Measurements from ENCODE around the gene NDUFA11.
"Not testable (repeated sequence)": the region's sequence is repeated elsewhere in the genome, so short reads cannot be mapped to it uniquely, and the experiment has no call there.

The NDUFA11 gene

DNA sequence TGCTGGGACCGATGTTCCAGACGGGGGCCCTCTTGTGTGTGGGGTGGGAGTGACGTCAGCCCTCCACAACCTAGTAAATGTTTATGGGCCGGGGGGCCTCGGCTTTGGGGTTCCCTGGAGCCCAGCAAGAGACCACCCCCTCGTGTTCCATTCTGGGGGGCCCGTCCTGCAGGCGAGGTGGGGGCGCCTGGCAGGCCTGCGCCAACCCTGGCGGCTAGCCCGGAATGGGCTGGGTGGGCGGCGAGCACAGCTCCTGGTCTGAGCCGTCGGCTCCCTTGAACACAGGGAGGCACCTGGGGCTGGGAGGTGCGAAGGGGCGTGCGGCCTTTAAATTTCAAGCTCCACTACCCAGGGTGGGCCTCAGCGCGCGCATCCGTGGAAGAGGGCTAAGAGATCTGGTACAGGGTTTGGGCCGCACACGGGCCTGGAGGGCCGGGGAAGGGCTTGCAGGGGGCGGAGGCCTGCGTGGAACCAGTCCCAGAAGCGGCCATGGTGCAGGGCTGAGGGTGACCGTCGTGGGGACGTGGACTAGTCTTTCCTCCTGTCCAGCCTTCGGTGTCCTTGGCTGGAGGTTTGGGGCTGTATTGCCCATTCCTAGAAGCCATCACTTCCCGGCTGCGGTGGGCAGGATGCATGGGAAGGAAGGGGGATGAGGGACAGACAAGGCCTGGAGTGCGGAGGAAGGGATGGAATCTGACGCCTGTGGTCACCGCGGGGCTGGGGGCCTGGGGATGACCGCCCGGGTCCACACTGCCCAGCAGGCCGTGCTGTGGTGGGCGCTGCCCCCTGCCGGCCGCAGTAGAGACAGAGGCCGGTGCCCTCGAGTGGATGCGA lies 11.4 kb downstream of the NDUFA11 start:
- peaks cover 9% of the 10 kb centered on the region for H3K4me1 Mint-ChIP-seq
- H3K27me3 Mint-ChIP-seq: peaks cover 36% of the 10 kb centered on the region
- H3K27ac Mint-ChIP-seq: no peak overlapping the region
- no peak overlapping the region for H3K4me3 Mint-ChIP-seq
- peak; percentile 44 for ATAC-seq
- peaks cover 15% of the 10 kb centered on the region for H3K36me3 Mint-ChIP-seq
- no peaks in the 10 kb centered on the region for H3K9me3 Mint-ChIP-seq

GRCh38 chr19:5891572-5891937 lies 12.0 kb downstream of the NDUFA11 start:
- Mint-ChIP-seq H3K4me3 (no peak overlapping the region), H3K27ac (no peak overlapping the region), H3K36me3 (peaks cover 15% of the 10 kb centered on the region), H3K9me3 (no peaks in the 10 kb centered on the region), H3K4me1 (peaks cover 9% of the 10 kb centered on the region), H3K27me3 (peaks cover 42% of the 10 kb centered on the region)
- ATAC-seq: no peak

DNA sequence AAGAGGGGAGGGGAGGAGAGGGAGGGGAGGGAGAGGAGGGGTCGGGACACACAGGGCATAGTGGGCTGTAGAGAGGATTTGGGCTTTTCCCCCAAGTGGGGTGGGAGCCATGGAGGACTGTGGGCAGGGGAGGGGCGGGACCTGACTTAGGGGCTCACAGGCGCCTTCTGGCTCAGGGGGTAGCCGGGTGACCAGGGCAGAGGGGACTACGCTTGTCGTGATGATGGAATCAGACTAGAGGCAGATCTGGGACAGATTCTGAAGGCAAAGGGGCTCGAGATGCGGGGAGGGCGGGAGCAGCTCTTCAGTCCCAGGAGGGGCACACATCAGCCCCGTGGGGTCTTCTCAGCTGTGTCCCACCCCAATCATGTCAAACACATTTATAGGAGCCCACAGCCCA lies 13.5 kb downstream of the NDUFA11 start:
- peaks cover 57% of the 10 kb centered on the region for H3K27me3 Mint-ChIP-seq
- ATAC-seq: no peak
- peaks cover 4% of the 10 kb centered on the region for H3K36me3 Mint-ChIP-seq
- peaks cover 9% of the 10 kb centered on the region for H3K4me1 Mint-ChIP-seq
- peaks cover 3% of the 10 kb centered on the region for H3K9me3 Mint-ChIP-seq
- no peak overlapping the region for H3K27ac Mint-ChIP-seq
- H3K4me3 Mint-ChIP-seq: no peak overlapping the region

- no peak for ATAC-seq
- H3K9me3 Mint-ChIP-seq: peaks cover 3% of the 10 kb centered on the region
- H3K27ac Mint-ChIP-seq: no peak overlapping the region
- H3K4me1 Mint-ChIP-seq: peaks cover 10% of the 10 kb centered on the region
- H3K36me3 Mint-ChIP-seq: no peaks in the 10 kb centered on the region
- no peak overlapping the region for H3K4me3 Mint-ChIP-seq
- peaks cover 59% of the 10 kb centered on the region for H3K27me3 Mint-ChIP-seq
Observed at GRCh38 chr19:5889288-5889971, 14.2 kb downstream of the NDUFA11 start.

DNA sequence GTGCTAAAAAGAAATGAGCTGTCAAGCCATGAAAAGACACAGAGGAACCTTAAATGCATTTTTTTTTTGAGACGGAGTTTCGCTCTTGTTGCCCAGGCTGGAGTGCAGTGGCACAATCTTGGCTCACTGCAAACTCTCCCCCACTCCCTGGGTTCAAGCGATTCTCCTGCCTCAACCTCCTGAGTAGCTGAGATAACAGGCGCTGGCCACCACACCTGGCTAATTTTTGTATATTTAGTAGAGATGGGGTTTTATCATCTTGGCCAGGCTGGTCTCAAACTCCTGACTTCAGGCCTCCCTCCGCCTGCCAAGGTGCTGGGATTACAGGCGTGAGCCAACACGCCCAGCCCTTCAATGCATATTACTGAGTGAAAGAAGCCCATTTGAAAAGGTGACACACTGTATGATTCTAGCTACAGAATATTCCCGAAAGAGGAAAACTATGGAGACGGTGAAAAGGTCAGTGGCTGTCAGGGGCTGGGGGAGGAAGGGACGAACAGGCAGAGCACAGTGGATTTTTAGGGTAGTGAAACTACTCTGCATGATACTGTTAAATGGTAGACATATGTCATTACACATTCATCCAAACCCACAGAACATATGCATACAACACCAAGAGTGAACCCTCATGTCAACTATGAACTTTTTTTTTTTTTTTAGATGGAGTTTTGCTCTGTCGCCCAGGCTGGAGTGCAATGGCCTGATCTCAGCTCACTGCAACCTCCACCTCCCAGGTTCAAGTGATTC lies 19.4 kb downstream of the NDUFA11 start:
- H3K36me3 Mint-ChIP-seq: not testable (repeated sequence)

GRCh38 chr19:5883157-5883873 lies 20.3 kb downstream of the NDUFA11 start:
- not testable (repeated sequence) for H3K27ac Mint-ChIP-seq, ATAC-seq, H3K4me1 Mint-ChIP-seq, H3K4me3 Mint-ChIP-seq, H3K36me3 Mint-ChIP-seq, H3K9me3 Mint-ChIP-seq
- H3K27me3 Mint-ChIP-seq: peaks cover 54% of the 10 kb centered on the region

More for the DNA sequence above, 19.4 kb downstream of the NDUFA11 start:
- H3K9me3 Mint-ChIP-seq, H3K27ac Mint-ChIP-seq, H3K4me1 Mint-ChIP-seq, H3K4me3 Mint-ChIP-seq: not testable (repeated sequence)
- peaks cover 56% of the 10 kb centered on the region for H3K27me3 Mint-ChIP-seq
- peak; percentile 68 for ATAC-seq

DNA sequence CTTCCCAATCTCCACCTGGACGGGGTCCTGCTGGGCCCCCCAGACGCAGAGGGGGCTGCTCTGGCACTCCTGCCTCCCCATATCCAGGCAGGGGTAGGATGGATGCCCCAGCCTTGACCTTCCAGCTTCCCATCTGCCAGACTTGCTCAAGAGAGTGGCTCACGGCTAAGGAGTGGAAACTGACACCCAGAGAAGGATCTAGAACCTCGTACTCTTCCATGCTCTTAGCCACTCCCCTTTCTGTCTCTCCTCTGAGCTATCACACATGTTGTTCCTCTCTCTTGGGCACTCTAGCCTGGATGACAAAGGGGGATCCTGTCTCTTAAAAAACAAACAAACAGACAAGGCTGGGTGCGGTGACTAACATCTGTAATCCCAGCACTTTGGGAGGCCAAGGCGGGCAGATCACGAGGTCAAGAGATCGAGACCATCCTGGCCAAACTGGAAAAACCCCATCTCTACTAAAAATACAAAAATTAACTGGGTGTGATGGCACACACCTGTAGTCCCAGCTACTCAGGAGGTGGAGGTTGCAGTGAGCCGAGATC lies 21.1 kb downstream of the NDUFA11 start:
- ATAC-seq: no peak
- H3K9me3 Mint-ChIP-seq: peaks cover 3% of the 10 kb centered on the region
- peaks cover 58% of the 10 kb centered on the region for H3K27me3 Mint-ChIP-seq
- H3K4me3 Mint-ChIP-seq: no peak overlapping the region
- H3K27ac Mint-ChIP-seq: no peak overlapping the region
- peaks cover 5% of the 10 kb centered on the region for H3K4me1 Mint-ChIP-seq
- no peaks in the 10 kb centered on the region for H3K36me3 Mint-ChIP-seq

GRCh38 chr19:5881543-5882299 lies 21.9 kb downstream of the NDUFA11 start:
- Mint-ChIP-seq H3K4me1 (peaks cover 5% of the 10 kb centered on the region), H3K27me3 (peaks cover 62% of the 10 kb centered on the region), H3K9me3 (peaks cover 3% of the 10 kb centered on the region), H3K36me3 (no peaks in the 10 kb centered on the region), H3K27ac (no peak overlapping the region), H3K4me3 (no peak overlapping the region)
- no peak for ATAC-seq

- Mint-ChIP-seq H3K9me3 (peaks cover 3% of the 10 kb centered on the region), H3K4me1 (peaks cover 5% of the 10 kb centered on the region), H3K36me3 (no peaks in the 10 kb centered on the region), H3K27me3 (peaks cover 60% of the 10 kb centered on the region), H3K4me3 (no peak overlapping the region), H3K27ac (no peak overlapping the region)
- no peak for ATAC-seq
Observed at GRCh38 chr19:5880604-5881078, 22.9 kb downstream of the NDUFA11 start.

GRCh38 chr19:5880196-5880595 lies 23.4 kb downstream of the NDUFA11 start:
- Mint-ChIP-seq H3K4me3 (no peak overlapping the region), H3K9me3 (peaks cover under 1% of the 10 kb centered on the region), H3K27ac (no peak overlapping the region), H3K27me3 (peaks cover 55% of the 10 kb centered on the region), H3K36me3 (no peaks in the 10 kb centered on the region), H3K4me1 (peaks cover 5% of the 10 kb centered on the region)
- ATAC-seq: no peak

GRCh38 chr19:5877882-5878281 lies 25.7 kb downstream of the NDUFA11 start:
- Mint-ChIP-seq H3K9me3 (no peaks in the 10 kb centered on the region), H3K4me3 (no peak overlapping the region), H3K36me3 (no peaks in the 10 kb centered on the region), H3K27ac (no peak overlapping the region), H3K27me3 (peaks cover 51% of the 10 kb centered on the region), H3K4me1 (no peaks in the 10 kb centered on the region)
- ATAC-seq: no peak

GRCh38 chr19:5877427-5877826 lies 26.2 kb downstream of the NDUFA11 start:
- Mint-ChIP-seq H3K27ac (no peak overlapping the region), H3K27me3 (peaks cover 46% of the 10 kb centered on the region), H3K9me3 (no peaks in the 10 kb centered on the region), H3K4me3 (no peak overlapping the region), H3K4me1 (no peaks in the 10 kb centered on the region), H3K36me3 (no peaks in the 10 kb centered on the region)
- no peak for ATAC-seq

GRCh38 chr19:5874496-5874895 lies 29.1 kb downstream of the NDUFA11 start:
- peaks cover 35% of the 10 kb centered on the region for H3K27me3 Mint-ChIP-seq
- H3K9me3 Mint-ChIP-seq, ATAC-seq, H3K4me3 Mint-ChIP-seq, H3K4me1 Mint-ChIP-seq, H3K36me3 Mint-ChIP-seq, H3K27ac Mint-ChIP-seq: not testable (repeated sequence)

DNA sequence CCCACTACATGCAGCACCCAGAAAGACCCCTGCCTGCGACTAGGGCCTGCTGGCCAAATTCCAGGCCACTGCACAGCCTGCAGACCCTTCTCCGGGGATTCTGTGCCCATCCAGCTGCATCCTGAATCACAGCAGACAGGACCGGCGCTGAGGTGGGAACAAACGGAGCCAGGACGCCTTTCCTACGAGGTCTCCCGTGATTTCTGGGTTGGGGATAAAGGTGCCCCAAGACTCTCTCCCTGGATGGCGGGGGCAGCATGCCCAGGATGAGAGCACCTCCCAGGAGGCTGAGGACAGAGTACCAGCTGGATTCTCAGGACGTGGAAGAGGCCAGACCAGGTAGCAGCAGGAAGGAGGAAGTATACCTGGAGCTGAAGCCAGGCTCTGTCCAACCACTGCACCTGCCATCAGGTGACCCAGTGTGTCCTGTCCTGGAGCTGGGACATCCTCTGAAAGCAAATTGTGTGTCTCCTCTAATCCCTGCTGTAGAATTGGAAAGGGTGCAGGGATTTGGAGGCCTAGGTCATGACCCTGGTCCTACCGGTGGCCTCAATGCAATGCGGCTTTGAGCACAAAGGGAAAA lies 29.9 kb downstream of the NDUFA11 start:
- Mint-ChIP-seq H3K27me3 (peaks cover 27% of the 10 kb centered on the region), H3K9me3 (no peaks in the 10 kb centered on the region), H3K4me3 (no peak overlapping the region), H3K36me3 (no peaks in the 10 kb centered on the region), H3K4me1 (no peaks in the 10 kb centered on the region), H3K27ac (no peak overlapping the region)
- ATAC-seq: no peak

Measured in stimulated activated memory B cell treated with anti-CD40 and anti-IgM and Interleukin-4, amounts not matched to agents 10 μg/mL and 1 μg/mL and 100 μg/mL, for 72 hours (primary cell).